Measurements from ENCODE around the gene SLC39A3.

SLC39A3 gene

GRCh38 chr19:2736550-2737190 lies 3.1 kb downstream of the SLC39A3 start:
- peaks cover 42% of the 10 kb centered on the region for H3K36me3 ChIP-seq (ENCODE audit: control insufficient read depth, insufficient read depth, low read length)
- H3K9me3 ChIP-seq (ENCODE audit: control insufficient read depth, insufficient read depth, low read depth, low read length) = peaks cover 10% of the 10 kb centered on the region
- peaks cover 3% of the 10 kb centered on the region; the same call in 1 of the 2 replicates for H3K4me1 ChIP-seq (ENCODE audit: control insufficient read depth, insufficient read depth, low read length)

DNA sequence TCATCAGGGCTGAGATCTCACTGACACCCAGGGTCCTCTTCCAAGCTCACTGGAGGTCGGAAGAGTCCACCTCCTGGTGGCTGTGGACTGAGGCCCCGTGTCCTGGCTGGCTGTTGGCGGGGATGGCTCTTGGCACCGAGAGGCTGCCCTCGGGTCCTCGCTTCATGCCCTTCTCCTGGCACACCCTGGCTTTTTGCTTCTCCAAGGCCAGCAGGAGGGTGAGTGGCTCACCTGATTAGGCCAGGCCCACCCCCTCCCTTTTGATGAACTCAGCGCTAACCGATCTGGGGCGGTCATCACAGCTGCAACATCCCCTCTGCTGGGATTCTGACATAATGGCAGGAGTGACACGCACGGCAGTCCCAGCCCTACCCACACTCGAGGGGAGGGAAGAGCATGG lies 4.4 kb downstream of the SLC39A3 start:
- H3K27me3 ChIP-seq (ENCODE audit: control insufficient read depth, insufficient read depth, low read length) = no peaks in the 10 kb centered on the region
- H3K9ac ChIP-seq (ENCODE audit: low read length) = no peak overlapping the region
- H3K36me3 ChIP-seq (ENCODE audit: control insufficient read depth, insufficient read depth, low read length) = peaks cover 42% of the 10 kb centered on the region
- peaks cover 3% of the 10 kb centered on the region; the same call in 1 of the 2 replicates for H3K4me1 ChIP-seq (ENCODE audit: control insufficient read depth, insufficient read depth, low read length)
- H3K27ac ChIP-seq (ENCODE audit: low read depth, low read length) = no peak overlapping the region
- H3K4me3 ChIP-seq (ENCODE audit: low read depth, low read length) = no peak overlapping the region
- H3K9me3 ChIP-seq (ENCODE audit: control insufficient read depth, insufficient read depth, low read depth, low read length) = peaks cover 10% of the 10 kb centered on the region

More at GRCh38 chr19:2736550-2737190, 3.1 kb downstream of the SLC39A3 start:
- Histone ChIP-seq H3K4me3 (ENCODE audit: low read depth, low read length) (no peak overlapping the region), H3K27ac (ENCODE audit: low read depth, low read length) (no peak overlapping the region), H3K9ac (ENCODE audit: low read length) (no peak overlapping the region), H3K27me3 (ENCODE audit: control insufficient read depth, insufficient read depth, low read length) (peaks cover 3% of the 10 kb centered on the region; the same call in 1 of the 2 replicates)

GRCh38 chr19:2734589-2735288 lies 5.1 kb downstream of the SLC39A3 start:
- H3K9ac ChIP-seq (ENCODE audit: low read length) = no peak overlapping the region
- no peak overlapping the region for H3K4me3 ChIP-seq (ENCODE audit: low read depth, low read length)
- no peaks in the 10 kb centered on the region for H3K27me3 ChIP-seq (ENCODE audit: control insufficient read depth, insufficient read depth, low read length)
- no peak overlapping the region for H3K27ac ChIP-seq (ENCODE audit: low read depth, low read length)
- peaks cover 3% of the 10 kb centered on the region; the same call in 1 of the 2 replicates for H3K4me1 ChIP-seq (ENCODE audit: control insufficient read depth, insufficient read depth, low read length)
- peaks cover 10% of the 10 kb centered on the region for H3K9me3 ChIP-seq (ENCODE audit: control insufficient read depth, insufficient read depth, low read depth, low read length)
- H3K36me3 ChIP-seq (ENCODE audit: control insufficient read depth, insufficient read depth, low read length) = peaks cover 42% of the 10 kb centered on the region

DNA sequence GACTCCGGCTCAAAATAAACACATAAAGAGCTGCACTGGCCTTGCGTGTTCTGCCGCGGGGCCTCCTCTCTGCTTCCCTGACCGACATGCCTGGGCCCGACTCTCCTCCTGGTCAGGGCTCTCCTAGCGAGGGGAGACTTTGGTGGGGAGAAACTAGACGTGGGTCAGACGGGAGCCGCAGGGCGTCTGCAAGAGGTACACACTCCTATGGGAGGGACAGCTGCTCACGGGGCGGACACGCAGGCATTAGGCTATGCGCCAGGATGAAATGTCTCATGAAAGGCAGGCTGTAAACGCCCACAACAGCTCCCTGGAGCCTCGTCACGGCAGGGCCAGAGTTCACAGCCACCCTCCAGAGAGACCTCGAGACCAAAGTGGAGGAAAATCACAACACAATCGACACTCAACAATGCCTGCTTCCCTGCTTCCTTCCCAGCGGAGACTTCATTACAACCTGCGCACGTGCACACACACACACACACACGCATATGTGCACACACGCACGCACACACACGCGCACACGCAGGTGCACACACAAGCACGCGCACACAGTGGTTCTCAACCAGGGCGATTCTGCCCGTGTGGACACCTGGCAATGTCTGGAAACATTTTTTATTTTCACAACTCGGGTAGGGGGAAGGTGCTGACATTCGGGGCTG lies 5.8 kb downstream of the SLC39A3 start:
- Histone ChIP-seq H3K36me3 (ENCODE audit: control insufficient read depth, insufficient read depth, low read length) (peaks cover 42% of the 10 kb centered on the region), H3K4me1 (ENCODE audit: control insufficient read depth, insufficient read depth, low read length) (peaks cover under 1% of the 10 kb centered on the region; the same call in 1 of the 2 replicates), H3K27me3 (ENCODE audit: control insufficient read depth, insufficient read depth, low read length) (no peaks in the 10 kb centered on the region), H3K4me3 (ENCODE audit: low read depth, low read length) (no peak overlapping the region), H3K9ac (ENCODE audit: low read length) (no peak overlapping the region), H3K27ac (ENCODE audit: low read depth, low read length) (no peak overlapping the region), H3K9me3 (ENCODE audit: control insufficient read depth, insufficient read depth, low read depth, low read length) (peaks cover 10% of the 10 kb centered on the region)

DNA sequence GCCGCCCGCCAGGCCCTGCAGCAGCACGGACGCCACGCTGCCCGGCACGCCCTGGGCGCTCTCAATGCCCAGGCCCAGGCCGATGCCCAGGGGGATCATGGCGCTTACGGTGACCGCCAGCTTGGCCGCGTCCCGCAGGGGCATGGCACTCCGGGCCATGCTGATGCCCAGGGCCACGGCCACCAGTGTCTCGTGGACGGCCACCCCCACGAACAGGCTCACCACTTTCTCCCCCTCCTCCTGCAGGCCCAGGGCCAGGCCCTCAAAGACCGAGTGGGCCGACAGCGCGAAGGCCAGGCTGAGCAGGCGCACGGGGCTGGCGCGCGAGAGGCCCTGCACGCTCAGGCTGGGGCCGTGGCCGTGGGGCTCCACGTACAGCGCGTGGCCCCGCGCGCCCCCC lies 6.9 kb downstream of the SLC39A3 start:
- Histone ChIP-seq H3K4me1 (ENCODE audit: control insufficient read depth, insufficient read depth, low read length) (no peaks in the 10 kb centered on the region), H3K9ac (ENCODE audit: low read length) (no peak overlapping the region), H3K9me3 (ENCODE audit: control insufficient read depth, insufficient read depth, low read depth, low read length) (peaks cover 10% of the 10 kb centered on the region), H3K27me3 (ENCODE audit: control insufficient read depth, insufficient read depth, low read length) (no peaks in the 10 kb centered on the region; the same call in 1 of the 2 replicates), H3K36me3 (ENCODE audit: control insufficient read depth, insufficient read depth, low read length) (peaks cover 42% of the 10 kb centered on the region), H3K4me3 (ENCODE audit: low read depth, low read length) (no peak overlapping the region), H3K27ac (ENCODE audit: low read depth, low read length) (no peak overlapping the region)

GRCh38 chr19:2732157-2732725 lies 7.6 kb downstream of the SLC39A3 start:
- Histone ChIP-seq H3K9me3 (ENCODE audit: control insufficient read depth, insufficient read depth, low read depth, low read length) (peaks cover 10% of the 10 kb centered on the region), H3K4me3 (ENCODE audit: low read depth, low read length) (no peak overlapping the region), H3K36me3 (ENCODE audit: control insufficient read depth, insufficient read depth, low read length) (peaks cover 42% of the 10 kb centered on the region), H3K27me3 (ENCODE audit: control insufficient read depth, insufficient read depth, low read length) (peaks cover 4% of the 10 kb centered on the region; the same call in 1 of the 2 replicates), H3K4me1 (ENCODE audit: control insufficient read depth, insufficient read depth, low read length) (peaks cover 4% of the 10 kb centered on the region), H3K9ac (ENCODE audit: low read length) (no peak overlapping the region), H3K27ac (ENCODE audit: low read depth, low read length) (no peak overlapping the region)

- H3K27ac ChIP-seq (ENCODE audit: low read depth, low read length) = no peak overlapping the region
- H3K4me1 ChIP-seq (ENCODE audit: control insufficient read depth, insufficient read depth, low read length) = peaks cover 10% of the 10 kb centered on the region
- no peak overlapping the region for H3K4me3 ChIP-seq (ENCODE audit: low read depth, low read length)
- peaks cover 34% of the 10 kb centered on the region for H3K36me3 ChIP-seq (ENCODE audit: control insufficient read depth, insufficient read depth, low read length)
- H3K27me3 ChIP-seq (ENCODE audit: control insufficient read depth, insufficient read depth, low read length) = peaks cover 12% of the 10 kb centered on the region; the same call in 1 of the 2 replicates
- no peak overlapping the region for H3K9ac ChIP-seq (ENCODE audit: low read length)
- H3K9me3 ChIP-seq (ENCODE audit: control insufficient read depth, insufficient read depth, low read depth, low read length) = peaks cover 3% of the 10 kb centered on the region; the same call in 1 of the 2 replicates
Measured at GRCh38 chr19:2731181-2731995, 8.4 kb downstream of the SLC39A3 start.

DNA sequence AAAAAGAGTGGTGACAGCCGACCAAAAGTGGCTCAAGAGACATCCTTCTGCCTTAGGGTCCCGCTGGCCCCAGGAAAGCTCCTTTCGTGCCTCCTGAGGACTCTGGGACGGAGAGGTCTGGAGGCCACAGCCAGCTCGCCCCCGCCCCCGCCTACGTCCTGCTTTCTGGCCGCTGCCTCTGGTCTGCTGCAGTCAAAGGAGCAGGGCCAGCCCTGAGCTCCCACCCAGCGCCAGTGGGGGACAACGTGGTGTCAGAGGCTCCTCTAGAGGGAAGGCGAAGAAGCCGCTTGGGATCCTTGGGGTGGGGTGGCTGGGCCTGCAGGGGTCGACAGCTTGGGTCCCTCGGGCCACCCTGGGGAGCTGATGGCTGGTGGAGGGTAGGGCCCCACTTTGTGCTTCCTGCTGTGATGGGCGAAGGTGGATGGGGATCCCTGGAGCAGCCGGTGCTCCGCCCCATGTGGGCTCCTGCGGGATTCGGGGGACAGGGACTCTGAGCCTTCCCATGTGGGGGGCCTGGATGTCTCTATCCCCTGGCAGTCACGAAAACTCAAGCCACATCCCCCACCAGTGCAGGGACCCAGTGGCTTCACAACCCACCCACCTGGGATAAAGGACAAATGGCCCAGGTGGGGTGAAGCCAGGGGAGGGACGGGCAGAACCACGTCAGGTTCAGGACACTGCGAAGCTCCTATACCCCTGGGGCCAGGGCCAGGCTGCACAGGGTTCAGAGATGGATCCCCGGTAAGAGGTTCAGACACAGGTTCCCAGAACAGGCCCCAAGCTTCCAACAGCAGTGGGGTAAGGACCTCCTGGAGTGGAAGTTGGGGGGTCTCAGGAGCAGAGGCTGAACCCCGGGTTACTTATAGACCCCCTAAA lies 9.6 kb downstream of the SLC39A3 start:
- Histone ChIP-seq H3K9me3 (ENCODE audit: control insufficient read depth, insufficient read depth, low read depth, low read length) (no peaks in the 10 kb centered on the region), H3K36me3 (ENCODE audit: control insufficient read depth, insufficient read depth, low read length) (peaks cover 22% of the 10 kb centered on the region), H3K9ac (ENCODE audit: low read length) (no peak overlapping the region), H3K27ac (ENCODE audit: low read depth, low read length) (no peak overlapping the region), H3K27me3 (ENCODE audit: control insufficient read depth, insufficient read depth, low read length) (peaks cover 12% of the 10 kb centered on the region; the same call in 1 of the 2 replicates), H3K4me1 (ENCODE audit: control insufficient read depth, insufficient read depth, low read length) (peaks cover 10% of the 10 kb centered on the region), H3K4me3 (ENCODE audit: low read depth, low read length) (no peak overlapping the region)

GRCh38 chr19:2728783-2729387 lies 10.9 kb downstream of the SLC39A3 start:
- Histone ChIP-seq H3K9me3 (ENCODE audit: control insufficient read depth, insufficient read depth, low read depth, low read length) (no peaks in the 10 kb centered on the region), H3K36me3 (ENCODE audit: control insufficient read depth, insufficient read depth, low read length) (peaks cover 10% of the 10 kb centered on the region), H3K27ac (ENCODE audit: low read depth, low read length) (no peak overlapping the region), H3K9ac (ENCODE audit: low read length) (no peak overlapping the region), H3K4me1 (ENCODE audit: control insufficient read depth, insufficient read depth, low read length) (peaks cover 10% of the 10 kb centered on the region), H3K4me3 (ENCODE audit: low read depth, low read length) (no peak overlapping the region), H3K27me3 (ENCODE audit: control insufficient read depth, insufficient read depth, low read length) (peaks cover 12% of the 10 kb centered on the region; the same call in 1 of the 2 replicates)
